Breast epithelium (tissue), 3 donors: Measurements from ENCODE around the gene SFN.

Experiments used
- POLR2A ChIP-seq: fragments of 450-650 bp; IDR thresholded peaks from one replicate; pipeline ENCODE4 v1.6.1; 2016; ENCODE audit warnings: antibody characterized with exemption, mild to moderate bottlenecking, moderate library complexity
- POLR2AphosphoS5 ChIP-seq, 3 donors: sonication (generic); formaldehyde crosslinking; IDR thresholded peaks; one replicate each; pipeline ENCODE4 v1.6.1; 2017; ENCODE audit warnings: antibody characterized with exemption in 3 of 3
- TF ChIP-seq, protein P1 (sequence below), 3 donors: fragments of 450-650 bp; IDR thresholded peaks; one replicate each; pipeline ENCODE4 v1.5.1; 2016 to 2017; ENCODE audit warnings: antibody characterized with exemption in 3 of 3, mild to moderate bottlenecking in 3 of 3, moderate library complexity in 3 of 3

DNA sequence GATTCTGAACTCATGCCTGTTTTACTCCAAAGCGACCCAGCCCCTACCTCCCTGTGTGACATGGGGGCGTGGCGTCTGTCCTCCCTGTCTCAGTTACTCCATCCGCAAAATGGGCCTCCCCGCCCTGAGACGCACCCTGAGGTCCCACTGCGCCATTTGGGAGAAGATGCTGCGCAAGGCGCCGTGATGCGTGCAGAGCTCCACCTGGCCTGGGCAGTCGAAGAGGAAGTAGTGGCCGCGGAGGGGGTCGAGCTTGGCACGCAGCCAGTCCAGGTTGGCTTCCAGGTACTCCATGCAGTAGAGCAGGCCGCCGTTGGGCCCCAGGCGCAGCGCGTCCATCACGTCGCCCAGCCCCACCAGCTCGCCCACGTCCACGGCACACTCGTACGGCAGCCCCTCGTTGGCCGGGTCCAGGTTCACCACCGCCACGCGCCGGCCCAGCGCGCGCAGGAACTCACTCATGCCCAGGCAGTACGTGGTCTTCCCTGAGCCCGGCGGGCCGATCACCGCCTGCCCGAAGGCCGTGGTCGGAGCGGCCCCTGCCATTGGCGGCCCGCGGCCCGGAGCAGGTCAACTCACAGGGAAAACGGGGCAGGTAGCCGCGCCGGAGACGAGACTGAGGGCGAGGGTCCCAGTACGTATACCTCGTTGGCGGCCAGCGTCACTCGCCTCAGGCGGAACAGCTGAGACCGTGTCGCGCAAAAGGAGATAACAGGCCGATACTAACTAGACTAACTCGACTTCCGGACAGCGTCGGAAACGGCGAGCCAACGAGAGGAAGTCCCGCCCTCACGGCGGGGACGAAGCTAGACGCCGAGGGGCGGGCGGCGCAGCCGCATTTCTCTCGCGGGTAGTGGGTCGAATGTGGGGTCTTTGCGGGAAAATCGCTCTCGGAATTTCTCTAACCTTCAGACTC, 26.9 kb downstream of the SFN start, which contains the start of gene GPN2:
- TF ChIP-seq, protein P1, sequence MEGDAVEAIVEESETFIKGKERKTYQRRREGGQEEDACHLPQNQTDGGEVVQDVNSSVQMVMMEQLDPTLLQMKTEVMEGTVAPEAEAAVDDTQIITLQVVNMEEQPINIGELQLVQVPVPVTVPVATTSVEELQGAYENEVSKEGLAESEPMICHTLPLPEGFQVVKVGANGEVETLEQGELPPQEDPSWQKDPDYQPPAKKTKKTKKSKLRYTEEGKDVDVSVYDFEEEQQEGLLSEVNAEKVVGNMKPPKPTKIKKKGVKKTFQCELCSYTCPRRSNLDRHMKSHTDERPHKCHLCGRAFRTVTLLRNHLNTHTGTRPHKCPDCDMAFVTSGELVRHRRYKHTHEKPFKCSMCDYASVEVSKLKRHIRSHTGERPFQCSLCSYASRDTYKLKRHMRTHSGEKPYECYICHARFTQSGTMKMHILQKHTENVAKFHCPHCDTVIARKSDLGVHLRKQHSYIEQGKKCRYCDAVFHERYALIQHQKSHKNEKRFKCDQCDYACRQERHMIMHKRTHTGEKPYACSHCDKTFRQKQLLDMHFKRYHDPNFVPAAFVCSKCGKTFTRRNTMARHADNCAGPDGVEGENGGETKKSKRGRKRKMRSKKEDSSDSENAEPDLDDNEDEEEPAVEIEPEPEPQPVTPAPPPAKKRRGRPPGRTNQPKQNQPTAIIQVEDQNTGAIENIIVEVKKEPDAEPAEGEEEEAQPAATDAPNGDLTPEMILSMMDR (IDR thresholded peaks at IDR 0.05) = no peak
- TF ChIP-seq POLR2A (peak; percentile 50), POLR2AphosphoS5 (IDR thresholded peaks at IDR 0.05) (peak in 2 of 3 donors; percentile 79 to 90)
